Left cardiac atrium (tissue), 4 donors: ENCODE data around the gene RAI14. TPM values are rescaled to one million over a fixed set of nuclear protein-coding genes. Genes with fewer than 3 reads are reported as not detected.

ENCODE experiments used
- ATAC-seq, 2 donors: fragments of 200-7000 bp; cut with Tn5 transposase; one replicate each; pipeline ENCODE4 v1.9.1; 2020; ENCODE audit warnings: mild to moderate bottlenecking in 2 of 2, moderate library complexity in 2 of 2
- DNase-seq: peaks from one replicate; pipeline ENCODE4 v3.0.0-alpha.2; 2020
- intact Hi-C, 2 donors: fragments of 100-400 bp; cut with DNase I; formaldehyde crosslinking; loops; one replicate each; pipeline versions ENCODE4 v1.14.1 to v1.15.1; 2022 to 2023
- long read RNA-seq: library from polyadenylated mRNA; unstranded; transcript quantifications from one replicate; pipeline ENCODE4 v2.0.0, GENCODE V29; 2021
- total RNA-seq, 2 donors: library from RNA; stranded (reverse); fragmentation: NEBNext Ultra II Directional; extraction: Animal tissue kit (Norgen Biotek cat#: 25700); gene quantifications; one replicate each; pipeline ENCODE4 v1.2.1, GENCODE V29; 2021
- donor health status: DM: no; HTN: yes; CAD: no.
- donor health status: DM: no; HTN: yes; CAD: no; lungs with severe emphysema.
- donor health status: DM: yes; HTN: yes; CAD: no.
- donor health status: Dilated cardiomyopathy.

Gene RAI14
- 10 to 100 TPM; 14.2 to 26.3 TPM for total RNA-seq
- long read RNA-seq, full-length matches to known transcripts, result 6 of 14 reads
- long read RNA-seq, partial matches to known transcripts, result 6 of 14 reads
- long read RNA-seq, other reads (novel, unspliced or antisense), result 2 of 14 reads

DNA sequence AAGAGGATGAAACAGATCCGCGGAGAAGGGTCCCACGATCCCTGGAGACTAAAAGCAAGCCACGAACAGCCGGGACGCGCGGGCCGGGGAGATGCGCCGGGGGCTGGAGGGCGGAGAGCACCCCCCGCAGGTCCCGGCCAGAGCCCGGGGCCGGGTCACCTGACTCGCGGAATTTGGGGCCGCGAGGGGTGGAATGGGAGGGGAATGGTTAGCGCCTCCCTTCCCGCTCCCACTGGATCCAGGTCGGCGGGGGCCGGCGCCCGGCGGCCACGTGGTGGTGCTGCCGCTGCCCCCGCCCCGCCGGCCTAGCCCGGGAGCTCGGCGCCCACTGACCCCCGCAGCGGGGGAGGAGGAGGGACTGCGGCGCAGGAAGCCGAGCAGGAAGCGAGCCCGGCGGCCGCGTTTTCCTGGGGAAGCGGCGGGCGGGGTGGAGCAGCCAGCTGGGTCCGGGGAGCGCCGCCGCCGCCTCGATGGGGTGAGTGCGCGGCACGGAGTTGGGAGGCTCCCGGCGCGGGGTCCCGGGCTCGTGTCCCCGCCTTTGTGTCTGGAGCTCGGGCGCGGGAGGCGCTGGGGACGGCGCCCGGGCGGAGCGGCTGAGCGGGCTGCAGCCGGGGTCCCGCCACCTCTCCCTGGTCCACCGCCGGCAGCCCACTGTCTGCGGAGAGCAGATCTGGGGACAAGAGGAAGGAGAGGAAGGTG is at the start of gene RAI14:
Gene RAI14 (plus strand): TSS at position 328 of the 699 bp plus-strand sequence. CDS start 30,592 bp downstream, outside the sequence.
- DNase-seq (peak; percentile 88), ATAC-seq (peak; percentile 95 to 96)
- intact Hi-C loops, result loop anchor here in 1 of 2 donors (5.0 to 10.0 kb wide), 3 partner anchors 131 to 241 kb away; partner anchors contain the start of gene TTC23L

DNA sequence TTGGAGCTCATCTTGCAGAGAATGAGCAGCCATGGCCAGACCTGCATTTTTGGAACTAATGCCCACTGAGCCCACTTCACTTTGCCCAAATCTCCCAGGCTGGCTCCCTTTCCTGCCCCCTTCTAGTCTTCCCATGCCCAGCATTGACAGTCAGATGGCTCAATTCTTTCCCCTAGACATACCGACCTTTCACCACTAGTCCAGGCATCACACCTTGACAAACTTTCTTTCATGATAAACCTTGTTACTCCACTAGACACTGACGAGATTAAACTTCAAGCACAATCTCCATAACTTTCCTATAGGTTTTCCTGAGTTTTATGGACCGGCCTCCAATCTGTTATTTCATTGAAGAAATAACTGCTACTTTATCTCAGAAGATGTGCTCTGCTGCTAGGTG is 47.8 kb upstream of the RAI14 start:
- ATAC-seq (no peak), DNase-seq (no peak)
- intact Hi-C loops, result no loop called here

DNA sequence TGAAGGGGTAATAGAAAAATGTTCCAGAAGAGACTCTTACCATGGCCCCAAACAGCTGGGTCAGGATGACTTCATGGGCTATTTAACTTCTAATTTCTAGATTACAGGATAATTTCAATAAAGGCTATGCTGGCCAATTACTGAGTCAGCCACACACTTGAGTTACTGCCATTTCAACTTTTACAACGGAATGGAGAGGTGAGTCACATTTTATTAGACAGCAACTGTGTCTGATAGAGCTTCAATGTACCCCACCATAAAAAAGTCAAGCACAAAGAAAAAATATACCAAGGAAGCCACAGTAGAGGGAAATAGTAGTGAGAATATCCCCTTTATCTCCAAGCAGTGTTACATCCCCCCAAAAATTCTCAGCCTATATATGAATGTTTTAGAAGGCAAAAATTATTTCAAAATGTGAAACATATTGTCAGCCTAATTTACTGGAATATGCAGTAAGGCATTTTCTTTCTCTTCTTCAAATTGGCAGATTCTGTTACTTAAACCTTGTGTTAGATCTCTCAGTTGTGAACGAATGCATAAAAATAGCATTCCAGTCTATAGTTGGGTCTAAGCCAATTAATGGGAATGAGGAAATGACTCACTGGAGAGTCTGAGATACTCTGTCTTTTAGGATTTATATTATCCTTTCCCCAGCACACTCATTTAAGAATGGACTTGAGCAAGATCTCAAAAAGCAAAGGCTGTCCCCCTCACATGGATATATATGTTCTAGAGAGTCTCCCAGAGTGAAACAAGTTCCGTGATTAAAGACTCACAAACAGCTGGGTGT is 47.1 kb upstream of the RAI14 start:
- intact Hi-C loops, result no loop called here
- DNase-seq (no peak), ATAC-seq (peak; percentile 44 to 92)

DNA sequence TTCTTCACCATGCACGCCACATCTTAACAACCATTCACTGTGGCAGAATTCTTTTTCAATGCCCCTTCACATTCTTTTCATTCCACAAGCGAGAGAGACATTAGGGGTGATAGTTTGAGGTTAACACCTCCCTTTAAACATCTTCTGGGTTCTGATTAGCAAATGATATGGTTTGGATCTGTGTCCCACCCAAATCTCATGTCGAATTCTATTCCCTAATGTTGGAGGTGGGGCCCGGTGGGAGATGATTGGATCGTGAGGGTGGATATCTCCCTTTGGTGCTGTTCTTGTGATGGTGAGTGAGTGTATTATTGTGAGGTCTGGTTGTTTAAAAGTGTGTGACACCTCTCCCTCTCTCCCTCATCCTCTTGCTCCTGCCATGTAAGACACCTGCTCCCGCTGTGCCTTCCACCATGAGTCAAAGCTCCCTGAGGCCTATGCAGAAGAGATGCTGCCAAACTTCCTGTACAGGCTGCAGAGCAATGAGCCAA is 46.1 kb upstream of the RAI14 start:
- DNase-seq, result no peak
- ATAC-seq, result no peak
- intact Hi-C loops, result no loop called here

DNA sequence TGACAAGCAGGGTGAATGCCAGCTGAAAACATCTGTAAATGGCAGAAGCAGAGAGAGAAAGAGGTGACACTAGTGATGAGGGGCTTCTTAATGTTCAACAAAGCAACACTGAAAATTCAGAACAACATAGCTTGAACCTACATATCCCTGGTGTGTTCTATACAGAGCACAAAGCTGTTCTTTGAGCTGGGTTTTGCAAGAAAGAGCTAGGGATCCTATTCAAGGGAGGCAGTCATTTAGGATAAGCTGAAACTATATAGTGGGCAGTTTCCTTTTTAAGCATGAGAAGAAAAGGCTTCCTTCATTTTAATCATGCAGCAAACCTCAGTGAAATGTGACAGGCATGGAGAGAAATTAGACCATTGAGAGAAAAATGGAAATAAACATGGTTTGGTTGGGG is 45.6 kb upstream of the RAI14 start:
- no peak for ATAC-seq
- no peak for DNase-seq
- intact Hi-C loops, result no loop called here

DNA sequence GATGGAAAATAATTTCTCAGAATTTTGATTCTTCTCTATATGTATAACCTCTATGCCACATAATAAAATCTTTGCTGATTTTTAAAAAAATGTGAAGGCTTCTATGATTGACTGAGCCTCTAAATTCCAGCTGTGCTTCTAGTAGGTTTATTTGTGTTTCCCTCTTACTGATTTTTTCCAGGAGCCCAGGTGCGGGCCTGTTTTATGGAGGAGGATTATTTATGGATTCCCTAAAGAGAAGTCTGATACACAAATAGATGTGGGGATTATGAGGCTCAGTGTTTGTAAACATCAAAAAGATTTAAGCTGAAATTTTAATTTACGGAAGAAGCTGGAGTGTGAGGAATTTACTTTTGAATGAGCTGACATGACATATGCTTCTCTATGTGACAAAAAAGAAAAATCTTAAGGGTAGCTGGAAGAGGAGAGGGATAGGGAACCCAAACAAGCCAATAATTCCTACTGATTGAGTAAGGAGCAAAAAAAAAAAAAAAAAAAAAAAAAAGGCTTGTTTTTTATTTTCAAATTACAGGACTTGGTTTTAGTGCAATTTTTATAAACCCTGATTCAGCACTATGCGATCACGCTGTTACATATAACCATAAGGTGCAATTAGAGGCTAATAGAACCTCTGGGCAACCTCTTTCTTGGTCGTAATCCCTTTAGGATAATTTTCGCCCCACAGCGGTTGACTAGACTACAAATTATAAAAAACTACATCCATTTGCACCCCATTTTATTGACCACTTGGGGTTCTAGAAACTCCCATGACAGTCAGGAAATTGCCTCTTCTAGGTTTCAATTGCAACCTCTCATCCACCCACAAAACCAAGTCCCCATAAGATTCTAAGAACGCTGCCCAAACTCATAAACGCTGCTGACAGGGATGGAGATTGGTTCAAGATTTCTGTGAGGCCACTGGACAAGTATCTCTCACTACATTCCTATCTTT is 44.4 kb upstream of the RAI14 start:
- no peak for DNase-seq
- intact Hi-C loops, result no loop called here
- no peak for ATAC-seq

DNA sequence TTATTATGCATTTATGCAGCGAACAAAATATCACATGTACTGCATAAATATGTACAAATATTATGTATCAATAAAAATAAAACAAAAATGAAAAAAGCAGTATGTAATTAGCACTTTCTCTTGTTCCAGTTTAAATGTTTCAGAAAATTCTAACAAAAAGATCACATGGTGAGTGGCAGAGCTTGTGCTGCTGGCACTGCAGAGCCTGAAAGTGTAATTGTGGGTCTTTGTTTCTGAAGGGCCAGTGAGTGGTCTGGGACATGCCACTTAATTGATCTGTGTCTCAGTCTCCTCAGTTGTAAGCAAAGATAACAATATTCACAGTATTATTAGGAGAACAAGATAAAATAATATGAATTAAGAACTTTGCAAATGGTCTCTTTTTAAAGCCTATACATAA is 39.5 kb upstream of the RAI14 start:
- intact Hi-C loops, result loop anchor here in 1 of 2 donors (5.0 kb wide), 1 partner anchor 36 kb away; no protein-coding TSS in a partner anchor

DNA sequence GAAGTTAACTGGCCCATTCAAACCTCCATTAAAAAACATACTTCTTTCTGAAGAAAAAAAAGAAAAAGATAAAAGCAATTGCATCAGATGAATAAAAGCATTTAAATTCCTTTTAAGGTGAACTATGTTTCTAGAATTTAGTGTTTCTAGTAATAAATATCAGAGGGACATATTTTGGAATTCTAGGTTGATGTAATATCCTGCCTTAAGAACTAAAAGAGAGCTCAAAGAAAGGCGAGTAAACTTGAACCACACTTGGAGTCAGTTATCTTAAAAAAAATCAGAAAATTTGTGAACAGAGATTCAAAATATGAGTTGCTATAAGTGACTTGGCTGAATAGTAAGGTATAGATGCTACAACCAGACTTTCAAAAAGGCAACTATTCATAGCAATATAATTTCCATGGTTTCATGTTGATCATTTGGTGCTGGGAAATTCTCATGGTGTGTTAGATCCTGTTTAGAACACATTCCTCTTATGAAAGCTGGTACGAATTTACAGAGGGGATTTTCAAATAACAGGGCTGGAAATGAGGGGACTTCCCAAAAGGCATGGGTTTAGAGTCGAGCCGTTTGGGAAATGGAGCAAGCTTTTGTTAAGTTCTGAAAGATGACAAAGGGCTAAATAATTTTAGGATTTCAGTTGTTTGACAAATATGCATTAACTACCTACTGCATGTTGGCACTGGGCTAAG is 37.6 kb upstream of the RAI14 start:
- ATAC-seq (no peak), DNase-seq (no peak)

More for the DNA sequence above, 39.5 kb upstream of the RAI14 start:
- ATAC-seq (no peak), DNase-seq (no peak)

DNA sequence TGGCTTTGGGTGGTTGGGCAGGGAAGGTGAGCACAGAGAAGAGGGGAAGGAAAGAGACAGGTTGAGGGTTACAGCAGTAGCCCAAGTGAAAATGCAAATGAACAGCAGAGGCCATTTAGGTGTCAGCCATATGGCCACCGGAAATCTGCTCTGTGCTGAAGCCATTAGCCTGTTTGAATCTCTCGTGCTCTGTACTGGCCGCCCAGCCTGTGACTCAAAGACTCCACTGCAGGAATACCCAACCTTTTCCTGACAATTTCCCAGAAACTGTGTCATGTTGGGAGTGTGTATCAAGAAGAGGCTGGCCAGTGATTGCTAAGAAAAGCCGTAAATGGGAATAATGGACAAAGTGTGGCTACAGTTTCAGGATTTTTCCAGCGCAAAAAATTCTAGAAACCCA is 35.9 kb upstream of the RAI14 start:
- DNase-seq (no peak), ATAC-seq (no peak)
- intact Hi-C loops, result no loop called here

More for the DNA sequence above, 37.6 kb upstream of the RAI14 start:
- intact Hi-C loops, result loop anchor here in 1 of 2 donors (5.0 kb wide), 1 partner anchor 34 kb away; no protein-coding TSS in a partner anchor

DNA sequence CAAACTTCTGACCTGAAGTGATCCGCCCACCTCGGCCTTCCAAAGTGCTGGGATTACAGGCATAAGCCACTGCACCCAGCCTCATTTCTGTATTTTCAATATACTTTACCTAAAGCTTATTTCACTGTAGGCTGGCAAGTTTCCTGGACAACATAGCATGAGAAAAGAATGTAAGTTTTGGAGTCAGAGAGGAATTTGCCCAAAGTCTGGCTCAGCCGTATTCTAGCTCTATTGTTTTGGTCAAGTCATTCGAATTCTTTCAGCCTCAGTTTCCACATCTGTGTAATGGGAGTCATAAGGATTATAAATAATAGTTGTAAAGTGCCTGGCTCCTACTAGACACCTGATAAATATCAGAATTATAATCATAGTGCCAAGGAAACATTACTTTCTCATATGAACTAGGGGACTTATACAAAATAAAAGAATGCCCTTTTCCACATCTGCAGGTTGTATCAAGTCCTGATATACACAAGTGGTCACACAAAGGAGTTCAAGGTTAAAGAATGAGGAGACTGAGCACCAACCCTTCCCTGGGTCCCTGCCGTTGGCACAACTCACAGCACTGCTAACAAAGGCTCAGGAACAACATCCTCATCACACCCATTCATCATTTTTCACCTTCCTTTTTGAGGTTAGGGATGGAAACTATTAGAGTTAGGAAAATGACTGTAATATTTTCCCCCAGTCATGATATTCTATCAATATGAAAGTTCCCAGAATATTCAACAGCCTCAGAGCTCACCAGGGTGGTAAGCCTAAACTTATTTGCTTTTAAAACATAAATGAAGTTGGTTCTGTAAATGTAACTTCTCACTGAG is 34.6 kb upstream of the RAI14 start:
- DNase-seq (no peak), ATAC-seq (no peak)
- intact Hi-C loops, result no loop called here

DNA sequence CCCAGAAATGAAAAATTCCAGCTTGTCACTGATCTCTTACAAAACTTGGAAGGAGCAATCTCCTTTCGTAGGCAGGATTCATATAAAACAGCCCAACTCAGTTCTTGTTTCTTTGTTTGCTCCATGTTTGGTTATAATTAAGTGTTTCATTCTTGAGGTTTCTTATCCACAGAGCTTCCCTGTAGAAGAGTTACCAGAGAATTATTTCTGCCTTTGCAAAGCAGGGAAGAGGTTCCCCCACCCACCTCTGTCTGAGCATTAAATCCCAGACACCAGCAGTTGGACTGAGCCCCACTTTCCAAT is 34.1 kb upstream of the RAI14 start:
- intact Hi-C loops, result no loop called here
- DNase-seq (no peak), ATAC-seq (no peak)

DNA sequence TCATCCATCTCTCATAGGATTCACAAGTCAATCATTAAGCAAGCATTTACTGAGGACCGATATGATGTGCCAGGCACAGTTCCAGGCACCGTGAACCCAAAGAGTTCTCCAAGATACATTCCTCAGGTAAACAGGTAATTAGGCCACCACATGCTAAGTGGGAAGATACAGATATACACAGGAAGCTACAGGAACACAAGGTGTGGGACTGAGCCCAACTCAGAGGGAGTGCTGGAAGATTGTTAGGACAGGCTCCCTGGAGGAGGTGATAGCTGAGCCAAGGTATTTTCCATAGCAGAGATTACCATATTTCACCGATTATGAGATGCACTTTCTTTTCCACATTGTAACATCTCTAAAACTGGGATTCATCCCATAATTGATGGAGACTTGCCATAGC is 31.4 kb upstream of the RAI14 start:
- intact Hi-C loops, result no loop called here
- ATAC-seq, result no peak
- no peak for DNase-seq

DNA sequence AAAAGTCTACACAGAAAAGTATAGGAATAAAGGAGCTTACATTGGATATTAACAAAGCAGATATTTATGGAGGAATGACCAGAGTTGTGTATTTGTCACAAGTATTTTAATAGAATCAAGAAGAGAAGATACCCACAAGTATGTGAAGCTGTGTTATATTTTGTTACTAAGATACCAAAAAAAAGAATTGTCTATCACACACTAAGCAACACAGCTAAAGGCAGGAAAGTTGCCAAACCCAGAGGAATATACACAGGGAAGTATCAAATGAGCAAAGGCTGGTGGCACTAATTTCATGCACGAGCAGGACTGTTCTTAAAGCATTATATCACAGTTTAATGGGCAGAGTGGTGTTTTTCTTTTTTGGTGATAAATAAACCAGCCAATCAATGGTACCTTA is 30.9 kb upstream of the RAI14 start:
- no peak for DNase-seq
- intact Hi-C loops, result no loop called here
- ATAC-seq, result no peak

DNA sequence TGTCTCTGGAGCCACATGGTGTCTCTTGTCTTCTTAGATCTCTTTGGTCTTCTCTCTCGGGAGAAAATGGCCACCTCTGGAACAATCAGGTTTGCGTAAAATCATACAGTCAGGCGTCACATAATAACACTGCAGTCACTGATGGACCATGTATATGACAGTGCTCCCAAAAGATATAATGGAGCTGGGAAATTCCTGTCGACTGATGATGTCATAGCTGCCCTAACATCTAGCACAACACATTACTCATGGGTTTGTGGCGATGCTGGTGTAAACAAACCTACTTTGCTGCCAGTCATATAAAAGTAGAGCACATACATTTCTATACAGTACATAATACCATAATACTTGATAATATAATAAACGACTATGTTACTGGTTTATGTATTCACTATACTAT is 30.1 kb upstream of the RAI14 start:
- ATAC-seq (no peak), DNase-seq (no peak)
- intact Hi-C loops, result no loop called here

DNA sequence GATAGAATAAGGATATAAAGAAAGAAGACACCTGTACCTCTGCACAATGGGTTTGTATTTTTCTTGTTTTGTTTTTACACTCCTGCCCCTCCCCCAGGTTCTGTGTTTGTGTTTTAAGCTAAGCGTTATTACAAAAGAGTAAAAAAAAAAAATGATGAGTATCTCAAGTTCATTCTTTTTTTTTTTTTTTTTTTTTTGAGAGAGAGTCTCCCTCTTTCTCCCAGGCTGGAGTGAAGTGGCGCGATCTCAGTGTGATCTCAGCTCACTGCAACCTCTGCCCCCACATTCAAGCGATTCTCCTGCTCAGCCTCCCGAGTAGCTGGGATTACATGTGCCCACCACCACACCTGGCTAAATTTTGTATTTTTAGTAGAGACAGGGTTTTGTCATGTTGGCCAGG is 29.4 kb upstream of the RAI14 start:
- ATAC-seq (no peak), DNase-seq (no peak)
- intact Hi-C loops, result no loop called here

DNA sequence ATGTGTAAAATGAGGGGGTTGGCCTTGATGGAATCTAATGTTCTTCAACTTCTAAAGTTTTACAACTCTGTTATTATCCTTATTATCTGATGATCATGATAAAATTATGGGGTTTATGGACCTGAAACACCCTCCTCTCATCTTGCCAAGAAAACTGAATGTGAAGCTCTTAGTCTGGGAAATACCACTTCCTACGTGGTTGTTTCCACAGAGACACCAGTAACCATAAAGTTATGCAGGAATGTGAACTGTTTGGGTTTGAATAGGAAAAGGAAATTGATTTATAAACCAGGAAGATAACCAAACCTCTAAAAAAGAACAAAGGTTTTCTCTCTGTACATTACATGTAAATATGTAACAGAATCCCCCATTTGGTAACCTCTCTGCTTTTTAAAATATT is 28.3 kb upstream of the RAI14 start:
- intact Hi-C loops, result no loop called here
- no peak for ATAC-seq
- DNase-seq, result no peak

DNA sequence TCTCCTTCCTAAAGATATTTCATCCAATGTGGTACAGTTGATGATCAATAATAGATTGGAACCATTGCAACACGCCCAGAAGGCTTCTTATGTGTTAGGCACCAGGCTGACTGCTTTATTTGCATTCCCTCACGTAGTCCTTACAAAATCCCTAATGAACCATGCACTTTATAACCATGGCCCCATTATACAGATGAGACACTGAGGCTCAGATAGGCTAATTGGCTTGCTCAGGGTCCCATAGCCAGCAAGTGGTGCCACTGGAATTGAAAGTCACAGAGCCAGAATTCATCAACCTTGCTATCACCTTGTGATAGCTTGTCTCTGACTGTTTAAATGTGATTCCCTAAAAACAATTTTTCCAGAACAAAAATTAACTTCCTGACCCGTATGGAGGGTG is 27.8 kb upstream of the RAI14 start:
- intact Hi-C loops, result no loop called here
- DNase-seq, result no peak
- ATAC-seq, result no peak

DNA sequence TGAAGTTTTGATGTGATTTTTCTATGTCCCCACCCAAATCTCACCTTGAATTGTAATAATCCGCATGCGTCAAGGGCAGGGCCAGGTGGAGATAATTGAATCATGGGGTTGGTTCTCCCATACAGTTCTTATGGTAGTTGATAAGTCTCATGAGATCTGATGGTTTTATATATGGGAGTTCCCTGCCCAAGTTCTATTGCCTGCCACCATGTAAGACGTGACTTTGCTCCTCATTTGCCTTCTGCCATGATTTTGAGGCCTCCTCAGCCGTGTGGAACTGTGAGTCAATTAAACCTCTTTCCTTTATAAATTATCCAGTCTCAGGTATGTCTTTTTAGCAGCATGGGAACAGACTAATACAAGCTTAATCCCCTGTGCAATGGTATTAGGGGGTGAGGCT is 25.5 kb upstream of the RAI14 start:
- ATAC-seq (no peak), DNase-seq (no peak)
- intact Hi-C loops, result no loop called here
